T-helper 1 cell treated with Interleukin-12 subunit alpha and Interleukin-12 subunit beta and Interleukin-4 antibody, amounts not matched to agents 30 μg/mL and 1 μg/mL, for 36 hours (primary cell): Measurements from ENCODE around the gene TTYH1.

Source experiments
- H3K27ac Mint-ChIP-seq: one replicate; pipeline ENCODE4 v1.8.0; 2021; ENCODE audit warnings: mild to moderate bottlenecking, mixed read lengths
- H3K27me3 Mint-ChIP-seq: one replicate; pipeline ENCODE4 v1.8.0; 2021; ENCODE audit warnings: low read depth, mixed read lengths
- H3K36me3 Mint-ChIP-seq: one replicate; pipeline ENCODE4 v1.8.0; 2021; ENCODE audit warnings: low read depth, mixed read lengths
- H3K4me1 Mint-ChIP-seq: one replicate; pipeline ENCODE4 v1.8.0; 2021; ENCODE audit warnings: low read depth, mixed read lengths
- H3K4me3 Mint-ChIP-seq: one replicate; pipeline ENCODE4 v1.8.0; 2021; ENCODE audit warnings: mild to moderate bottlenecking, moderate library complexity, mixed read lengths
- H3K9me3 Mint-ChIP-seq: one replicate; pipeline ENCODE4 v1.8.0; 2021; ENCODE audit warnings: mixed read lengths

The TTYH1 gene

GRCh38 chr19:54477650-54478049 is 62.4 kb downstream of the TTYH1 start:
- H3K4me1 Mint-ChIP-seq = peaks cover 16% of the 10 kb centered on the region
- no peaks in the 10 kb centered on the region for H3K36me3 Mint-ChIP-seq
- no peak overlapping the region for H3K27ac Mint-ChIP-seq
- H3K4me3 Mint-ChIP-seq = no peak overlapping the region
- H3K9me3 Mint-ChIP-seq = no peaks in the 10 kb centered on the region
- peaks cover 51% of the 10 kb centered on the region for H3K27me3 Mint-ChIP-seq

GRCh38 chr19:54478677-54479266 is 63.5 kb downstream of the TTYH1 start:
- Mint-ChIP-seq H3K4me3 (no peak overlapping the region), H3K36me3 (no peaks in the 10 kb centered on the region), H3K27me3 (peaks cover 43% of the 10 kb centered on the region), H3K27ac (peak overlapping the region; percentile 12), H3K9me3 (no peaks in the 10 kb centered on the region), H3K4me1 (peaks cover 15% of the 10 kb centered on the region)

- no peaks in the 10 kb centered on the region for H3K36me3 Mint-ChIP-seq
- H3K4me3 Mint-ChIP-seq = no peak overlapping the region
- H3K9me3 Mint-ChIP-seq = no peaks in the 10 kb centered on the region
- peaks cover 15% of the 10 kb centered on the region for H3K4me1 Mint-ChIP-seq
- no peak overlapping the region for H3K27ac Mint-ChIP-seq
- H3K27me3 Mint-ChIP-seq = peaks cover 35% of the 10 kb centered on the region
These were observed 64.8 kb downstream of the TTYH1 start for GRCh38 chr19:54480051-54480450.

- Mint-ChIP-seq H3K4me1 (peaks cover 15% of the 10 kb centered on the region), H3K27ac (peak overlapping the region; percentile 16), H3K9me3 (no peaks in the 10 kb centered on the region), H3K27me3 (peaks cover 44% of the 10 kb centered on the region), H3K36me3 (no peaks in the 10 kb centered on the region), H3K4me3 (no peak overlapping the region)
These were observed 66.2 kb downstream of the TTYH1 start for GRCh38 chr19:54481326-54481930.

GRCh38 chr19:54482889-54483288 is 67.6 kb downstream of the TTYH1 start:
- H3K36me3 Mint-ChIP-seq = no peaks in the 10 kb centered on the region
- H3K27ac Mint-ChIP-seq = no peak overlapping the region
- H3K9me3 Mint-ChIP-seq = no peaks in the 10 kb centered on the region
- H3K4me3 Mint-ChIP-seq = no peak overlapping the region
- H3K4me1 Mint-ChIP-seq = peaks cover 15% of the 10 kb centered on the region
- H3K27me3 Mint-ChIP-seq = peaks cover 33% of the 10 kb centered on the region

GRCh38 chr19:54484451-54484850 is 69.2 kb downstream of the TTYH1 start:
- Mint-ChIP-seq H3K27me3 (peaks cover 26% of the 10 kb centered on the region), H3K36me3 (no peaks in the 10 kb centered on the region), H3K27ac (no peak overlapping the region), H3K4me3 (no peak overlapping the region), H3K4me1 (peaks cover 13% of the 10 kb centered on the region), H3K9me3 (no peaks in the 10 kb centered on the region)

GRCh38 chr19:54485851-54486250 is 70.6 kb downstream of the TTYH1 start:
- Mint-ChIP-seq H3K4me3 (no peak overlapping the region), H3K27me3 (peaks cover 26% of the 10 kb centered on the region), H3K9me3 (no peaks in the 10 kb centered on the region), H3K4me1 (peaks cover 11% of the 10 kb centered on the region), H3K27ac (no peak overlapping the region), H3K36me3 (no peaks in the 10 kb centered on the region)
